ENCODE data around the gene OBP2A.

OBP2A gene

DNA sequence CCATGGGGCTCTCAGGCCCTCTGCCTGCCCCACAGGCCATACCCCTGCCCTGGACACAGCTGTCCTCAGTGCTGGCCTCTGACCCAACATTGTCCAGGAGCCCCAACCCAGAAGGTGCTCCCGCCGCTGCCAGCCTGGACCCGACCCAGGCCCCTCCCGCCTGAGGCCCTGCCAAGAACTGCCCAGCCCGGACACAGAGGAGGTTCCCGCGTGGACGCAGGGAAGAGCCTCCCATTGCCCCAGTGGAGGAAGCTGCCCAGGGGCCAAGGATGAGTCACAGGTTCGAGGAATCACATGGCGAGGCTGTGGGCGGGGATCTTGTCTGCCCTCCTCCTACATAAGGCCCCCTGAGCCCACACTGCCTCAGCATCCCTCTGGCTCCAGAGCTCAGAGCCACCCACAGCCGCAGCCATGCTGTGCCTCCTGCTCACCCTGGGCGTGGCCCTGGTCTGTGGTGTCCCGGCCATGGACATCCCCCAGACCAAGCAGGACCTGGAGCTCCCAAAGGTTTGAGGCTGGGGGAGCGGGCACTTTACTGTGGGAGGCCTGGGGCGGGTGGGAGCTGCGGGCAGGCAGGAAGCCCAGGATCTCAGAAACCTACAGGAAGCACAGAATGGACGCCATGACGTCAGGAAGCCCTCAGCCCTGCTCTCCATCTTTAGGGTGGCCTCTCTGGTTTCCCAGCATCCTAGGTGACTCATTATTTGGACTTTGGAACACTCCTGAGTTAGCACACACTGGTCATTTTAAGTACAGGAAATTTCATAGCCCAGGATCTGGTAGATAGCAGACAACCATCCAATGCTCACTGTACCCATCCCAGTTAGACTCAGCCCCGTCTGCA is 15.7 kb downstream of the OBP2A start, which contains the start of gene PAEP:
Gene PAEP, plus strand, starts transcription at position 366 of the 844 bp plus-strand sequence.
- DNase-seq = no peak
- Histone ChIP-seq H3K27me3 (ENCODE audit: insufficient read depth, low read length, poor library complexity) (no peaks in the 10 kb centered on the region), H3K27ac (ENCODE audit: low read depth, low read length) (no peak within 1 kb of the TSS), H4K8ac (ENCODE audit: low read depth, low read length) (no peak within 1 kb of the TSS), H3K56ac (ENCODE audit: low read length) (no peak within 1 kb of the TSS), H3K18ac (ENCODE audit: low read length) (no peak within 1 kb of the TSS), H4K5ac (ENCODE audit: low read length) (no peak within 1 kb of the TSS), H2AK5ac (ENCODE audit: low read length) (no peak within 1 kb of the TSS), H3K79me2 (ENCODE audit: control insufficient read depth, insufficient read depth, low read length) (no peaks in the 10 kb centered on the region), H2BK5ac (ENCODE audit: low read length) (no peak within 1 kb of the TSS), H3K4me2 (ENCODE audit: low read length) (no peak within 1 kb of the TSS), H3K9ac (ENCODE audit: low read length) (no peak within 1 kb of the TSS), H2BK15ac (replicated peaks; ENCODE audit: low read depth) (no peak within 1 kb of the TSS), H3K4me3 (ENCODE audit: low read length) (no peak within 1 kb of the TSS), H3K4ac (ENCODE audit: low read depth, low read length) (no peak within 1 kb of the TSS), H2BK120ac (ENCODE audit: low read depth, low read length) (no peak within 1 kb of the TSS), H3K79me1 (ENCODE audit: low read length) (no peaks in the 10 kb centered on the region), H3K23ac (ENCODE audit: low read length) (no peak within 1 kb of the TSS), H3K4me1 (ENCODE audit: control insufficient read depth, low read depth, low read length) (no peaks in the 10 kb centered on the region), H3K36me3 (ENCODE audit: control insufficient read depth, insufficient read depth, low read length) (no peaks in the 10 kb centered on the region)
- WGBS (ENCODE audit: extremely low coverage, insufficient coverage, low lambda C conversion rate) = no CpG with 5 or more reads among the region's 20 CpGs

DNA sequence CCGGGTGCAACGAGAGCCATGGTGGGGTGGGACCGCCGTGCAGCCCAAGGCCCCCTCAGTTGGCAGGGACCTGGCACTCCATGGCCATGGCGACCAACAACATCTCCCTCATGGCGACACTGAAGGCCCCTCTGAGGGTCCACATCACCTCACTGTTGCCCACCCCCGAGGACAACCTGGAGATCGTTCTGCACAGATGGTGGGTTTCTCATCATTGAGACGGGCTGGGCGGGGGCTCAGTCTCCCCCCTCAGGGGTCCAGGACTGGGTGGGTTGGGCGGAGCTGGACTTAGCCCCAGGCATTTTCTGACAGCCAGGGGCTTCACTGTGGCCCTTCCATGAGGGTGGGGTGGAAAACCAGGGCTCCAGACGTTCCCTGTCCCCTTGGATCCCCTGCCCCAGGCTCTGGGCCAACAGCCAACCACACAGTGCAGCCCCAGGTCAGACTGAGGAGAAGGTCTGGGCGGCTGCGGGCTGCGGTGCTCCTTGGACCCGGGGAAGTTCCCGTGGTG is 16.4 kb downstream of the OBP2A start:
- Histone ChIP-seq H4K5ac (ENCODE audit: low read length) (no peak overlapping the region), H2BK5ac (ENCODE audit: low read length) (no peak overlapping the region), H3K36me3 (ENCODE audit: control insufficient read depth, insufficient read depth, low read length) (no peaks in the 10 kb centered on the region), H3K4me2 (ENCODE audit: low read length) (no peak overlapping the region), H3K56ac (ENCODE audit: low read length) (no peak overlapping the region), H2BK120ac (ENCODE audit: low read depth, low read length) (no peak overlapping the region), H3K27me3 (ENCODE audit: insufficient read depth, low read length, poor library complexity) (no peaks in the 10 kb centered on the region), H3K4me3 (ENCODE audit: low read length) (no peak overlapping the region), H3K18ac (ENCODE audit: low read length) (no peak overlapping the region), H2AK5ac (ENCODE audit: low read length) (no peak overlapping the region), H3K79me2 (ENCODE audit: control insufficient read depth, insufficient read depth, low read length) (no peaks in the 10 kb centered on the region), H3K23ac (ENCODE audit: low read length) (no peak overlapping the region), H3K4ac (ENCODE audit: low read depth, low read length) (no peak overlapping the region), H3K4me1 (ENCODE audit: control insufficient read depth, low read depth, low read length) (no peaks in the 10 kb centered on the region), H3K79me1 (ENCODE audit: low read length) (no peaks in the 10 kb centered on the region), H4K8ac (ENCODE audit: low read depth, low read length) (no peak overlapping the region), H2BK15ac (replicated peaks; ENCODE audit: low read depth) (no peak overlapping the region), H3K9ac (ENCODE audit: low read length) (no peak overlapping the region), H3K27ac (ENCODE audit: low read depth, low read length) (no peak overlapping the region)
- no peak for DNase-seq
- no CpG with 5 or more reads among the region's 17 CpGs for WGBS (ENCODE audit: extremely low coverage, insufficient coverage, low lambda C conversion rate)

DNA sequence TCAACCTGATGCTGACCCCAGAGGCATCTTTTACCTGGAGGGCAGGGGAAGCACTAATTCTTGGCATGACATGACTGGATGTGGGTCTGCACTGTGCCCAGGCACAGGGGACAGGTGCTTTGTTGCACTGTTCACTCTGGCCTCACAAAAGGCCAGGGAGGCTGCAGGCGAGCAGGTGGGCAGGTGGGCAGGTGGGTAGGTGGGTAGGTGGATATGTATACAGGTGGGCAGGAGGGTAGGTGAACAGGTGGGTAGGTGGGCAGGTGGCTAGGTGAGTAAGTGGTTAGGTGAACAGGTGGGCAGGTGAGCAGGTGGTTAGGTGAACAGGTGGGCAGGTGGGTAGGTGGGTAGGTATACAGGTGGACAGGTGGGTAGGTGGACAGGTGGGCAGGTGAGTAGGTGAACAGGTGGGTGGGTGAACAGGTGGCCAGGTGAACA is 17.1 kb downstream of the OBP2A start:
- Histone ChIP-seq H3K18ac (ENCODE audit: low read length) (no peak overlapping the region), H3K23ac (ENCODE audit: low read length) (no peak overlapping the region), H3K4me3 (ENCODE audit: low read length) (no peak overlapping the region), H3K36me3 (ENCODE audit: control insufficient read depth, insufficient read depth, low read length) (no peaks in the 10 kb centered on the region), H4K8ac (ENCODE audit: low read depth, low read length) (no peak overlapping the region), H3K56ac (ENCODE audit: low read length) (no peak overlapping the region), H4K5ac (ENCODE audit: low read length) (no peak overlapping the region), H3K27ac (ENCODE audit: low read depth, low read length) (no peak overlapping the region), H3K27me3 (ENCODE audit: insufficient read depth, low read length, poor library complexity) (no peaks in the 10 kb centered on the region), H3K4me1 (ENCODE audit: control insufficient read depth, low read depth, low read length) (no peaks in the 10 kb centered on the region), H3K9ac (ENCODE audit: low read length) (no peak overlapping the region), H2AK5ac (ENCODE audit: low read length) (no peak overlapping the region), H2BK120ac (ENCODE audit: low read depth, low read length) (no peak overlapping the region), H2BK15ac (replicated peaks; ENCODE audit: low read depth) (no peak overlapping the region), H3K79me2 (ENCODE audit: control insufficient read depth, insufficient read depth, low read length) (no peaks in the 10 kb centered on the region), H3K4me2 (ENCODE audit: low read length) (no peak overlapping the region), H2BK5ac (ENCODE audit: low read length) (no peak overlapping the region), H3K79me1 (ENCODE audit: low read length) (no peaks in the 10 kb centered on the region), H3K4ac (ENCODE audit: low read depth, low read length) (no peak overlapping the region)
- WGBS (ENCODE audit: extremely low coverage, insufficient coverage, low lambda C conversion rate) = no CpG with 5 or more reads among the region's 1 CpG
- no peak for DNase-seq

DNA sequence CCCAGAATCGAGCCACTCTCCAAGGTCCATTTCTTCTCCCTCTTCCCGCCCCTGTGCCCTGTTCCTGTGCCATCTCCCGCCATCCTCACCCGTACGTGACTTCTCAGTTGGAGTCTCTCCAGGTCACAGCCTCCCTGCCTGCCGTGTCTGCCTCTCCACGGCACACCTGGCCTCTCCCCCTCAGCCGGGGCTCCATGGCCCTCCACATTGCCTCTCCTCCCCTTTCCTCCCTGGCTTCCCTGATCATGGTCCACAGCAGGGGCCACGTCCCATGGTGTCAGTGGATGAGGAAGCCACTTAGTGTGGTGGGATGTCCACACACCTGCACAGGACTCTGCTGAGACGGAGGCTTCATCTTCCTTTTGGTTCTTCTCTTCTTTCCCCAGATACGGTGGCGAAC is 17.9 kb downstream of the OBP2A start:
- Histone ChIP-seq H3K4me2 (ENCODE audit: low read length) (no peak overlapping the region), H3K4ac (ENCODE audit: low read depth, low read length) (no peak overlapping the region), H3K4me1 (ENCODE audit: control insufficient read depth, low read depth, low read length) (no peaks in the 10 kb centered on the region), H3K23ac (ENCODE audit: low read length) (no peak overlapping the region), H3K79me1 (ENCODE audit: low read length) (no peaks in the 10 kb centered on the region), H2BK15ac (replicated peaks; ENCODE audit: low read depth) (no peak overlapping the region), H3K18ac (ENCODE audit: low read length) (no peak overlapping the region), H2BK120ac (ENCODE audit: low read depth, low read length) (no peak overlapping the region), H4K8ac (ENCODE audit: low read depth, low read length) (no peak overlapping the region), H3K27me3 (ENCODE audit: insufficient read depth, low read length, poor library complexity) (no peaks in the 10 kb centered on the region), H3K9ac (ENCODE audit: low read length) (no peak overlapping the region), H3K4me3 (ENCODE audit: low read length) (no peak overlapping the region), H4K5ac (ENCODE audit: low read length) (no peak overlapping the region), H2BK5ac (ENCODE audit: low read length) (no peak overlapping the region), H3K36me3 (ENCODE audit: control insufficient read depth, insufficient read depth, low read length) (no peaks in the 10 kb centered on the region), H3K27ac (ENCODE audit: low read depth, low read length) (no peak overlapping the region), H3K79me2 (ENCODE audit: control insufficient read depth, insufficient read depth, low read length) (no peaks in the 10 kb centered on the region), H2AK5ac (ENCODE audit: low read length) (no peak overlapping the region), H3K56ac (ENCODE audit: low read length) (no peak overlapping the region)
- WGBS (ENCODE audit: extremely low coverage, insufficient coverage, low lambda C conversion rate) = no CpG with 5 or more reads among the region's 12 CpGs
- no peak for DNase-seq

DNA sequence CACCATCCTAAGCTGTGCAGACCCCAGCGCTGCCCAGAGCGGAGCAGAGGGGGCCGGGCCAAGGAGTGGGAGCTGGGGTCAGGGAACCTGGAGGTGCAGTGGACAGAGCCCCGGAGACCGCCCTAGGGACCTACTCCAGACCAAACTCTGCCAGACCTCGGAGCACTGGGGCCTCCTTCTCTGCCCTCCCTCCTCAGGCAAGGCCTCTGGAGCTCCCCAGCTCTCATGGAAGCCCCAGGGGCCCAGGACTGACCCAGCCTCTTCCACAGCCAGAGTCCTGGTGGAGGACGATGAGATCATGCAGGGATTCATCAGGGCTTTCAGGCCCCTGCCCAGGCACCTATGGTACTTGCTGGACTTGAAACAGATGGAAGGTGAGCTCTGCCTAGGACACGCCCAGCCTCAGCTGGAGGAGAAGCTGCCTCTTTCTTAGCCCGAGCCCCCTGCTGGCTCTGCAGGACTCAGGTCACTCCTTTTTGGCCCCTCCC is 19.3 kb downstream of the OBP2A start:
- Histone ChIP-seq H2BK15ac (replicated peaks; ENCODE audit: low read depth) (no peak overlapping the region), H2BK120ac (ENCODE audit: low read depth, low read length) (no peak overlapping the region), H3K27ac (ENCODE audit: low read depth, low read length) (no peak overlapping the region), H2AK5ac (ENCODE audit: low read length) (no peak overlapping the region), H3K4me3 (ENCODE audit: low read length) (no peak overlapping the region), H3K27me3 (ENCODE audit: insufficient read depth, low read length, poor library complexity) (no peaks in the 10 kb centered on the region), H3K79me2 (ENCODE audit: control insufficient read depth, insufficient read depth, low read length) (no peaks in the 10 kb centered on the region), H3K4me1 (ENCODE audit: control insufficient read depth, low read depth, low read length) (no peaks in the 10 kb centered on the region), H3K23ac (ENCODE audit: low read length) (no peak overlapping the region), H3K36me3 (ENCODE audit: control insufficient read depth, insufficient read depth, low read length) (no peaks in the 10 kb centered on the region), H3K4ac (ENCODE audit: low read depth, low read length) (no peak overlapping the region), H3K56ac (ENCODE audit: low read length) (no peak overlapping the region), H2BK5ac (ENCODE audit: low read length) (no peak overlapping the region), H3K9ac (ENCODE audit: low read length) (no peak overlapping the region), H3K18ac (ENCODE audit: low read length) (no peak overlapping the region), H3K79me1 (ENCODE audit: low read length) (no peaks in the 10 kb centered on the region), H4K8ac (ENCODE audit: low read depth, low read length) (no peak overlapping the region), H3K4me2 (ENCODE audit: low read length) (no peak overlapping the region), H4K5ac (ENCODE audit: low read length) (no peak overlapping the region)
- no peak for DNase-seq
- WGBS (ENCODE audit: extremely low coverage, insufficient coverage, low lambda C conversion rate) = no CpG with 5 or more reads among the region's 9 CpGs
